MM.1S (cell line): ENCODE measurements around the gene GNAS-AS1.

Experiments used
- DNase-seq: peaks from one replicate; pipeline ENCODE4 v3.0.0-alpha.2; 2015
- H2AFZ ChIP-seq: fragments of 300-600 bp; sonication (generic); 2 replicates; pipeline ENCODE4 v1.6.0; 2016; ENCODE audit warnings: antibody characterized with exemption, low read length
- H3F3A ChIP-seq: fragments of 300-600 bp; sonication (generic); 2 replicates; pipeline ENCODE4 v1.6.1; 2016; ENCODE audit warnings: mild to moderate bottlenecking, antibody characterized with exemption, low read length, moderate library complexity, mixed read lengths; ENCODE audit not compliant: insufficient read depth
- H3K27ac ChIP-seq: fragments of 300-600 bp; sonication (generic); 2 replicates; pipeline ENCODE4 v1.5.1; 2016; ENCODE audit warnings: mild to moderate bottlenecking, low read length
- H3K27me3 ChIP-seq: fragments of 300-600 bp; sonication (generic); replicated peaks from 2 replicates; pipeline ENCODE4 v1.6.0; 2016; ENCODE audit warnings: low read length; ENCODE audit not compliant: insufficient read depth
- H3K36me3 ChIP-seq: fragments of 300-600 bp; sonication (generic); replicated peaks from 2 replicates; pipeline ENCODE4 v1.6.1; 2016; ENCODE audit warnings: mild to moderate bottlenecking, low read length, mixed read lengths; ENCODE audit not compliant: insufficient read depth
- H3K4me1 ChIP-seq: fragments of 300-600 bp; sonication (generic); 2 replicates; pipeline ENCODE4 v1.6.1; 2016; ENCODE audit warnings: low read length, mixed read lengths
- H3K4me2 ChIP-seq: fragments of 300-600 bp; sonication (generic); 2 replicates; pipeline ENCODE4 v1.6.0; 2016; ENCODE audit warnings: low read depth, low read length
- H3K4me3 ChIP-seq: fragments of 300-600 bp; sonication (generic); 2 replicates; pipeline ENCODE4 v1.5.1; 2016; ENCODE audit warnings: low read length, mixed read lengths
- H3K79me2 ChIP-seq: fragments of 300-600 bp; sonication (generic); 2 replicates; pipeline ENCODE4 v1.6.1; 2016; ENCODE audit warnings: mixed run types, low read length, mixed read lengths
- H3K9ac ChIP-seq: fragments of 300-600 bp; sonication (generic); 2 replicates; pipeline ENCODE4 v1.6.1; 2016; ENCODE audit warnings: low read length, mixed read lengths
- H3K9me2 ChIP-seq: fragments of 300-600 bp; sonication (generic); replicated peaks from 2 replicates; pipeline ENCODE4 v1.6.1; 2016; ENCODE audit warnings: mild to moderate bottlenecking, low read length, mixed read lengths; ENCODE audit not compliant: insufficient read depth
- H3K9me3 ChIP-seq: fragments of 300-600 bp; sonication (generic); replicated peaks from 2 replicates; pipeline ENCODE4 v1.6.1; 2016; ENCODE audit warnings: mild to moderate bottlenecking, low read length, mixed read lengths; ENCODE audit not compliant: insufficient read depth
- H4K20me1 ChIP-seq: fragments of 300-600 bp; sonication (generic); 2 replicates; pipeline ENCODE4 v1.6.1; 2016; ENCODE audit warnings: mild to moderate bottlenecking, low read length, moderate library complexity, mixed read lengths; ENCODE audit not compliant: insufficient read depth
- EZH2 ChIP-seq: fragments of 300-600 bp; sonication (generic); optimal IDR thresholded peaks from 2 replicates; pipeline ENCODE3; 2017; ENCODE audit warnings: low read depth, mild to moderate bottlenecking, antibody characterized with exemption, low read length, mixed read lengths
- EZH2phosphoT487 ChIP-seq: fragments of 300-600 bp; sonication (generic); IDR thresholded peaks from 2 replicates; pipeline ENCODE4 v1.6.1; 2018; ENCODE audit warnings: antibody characterized with exemption, low read length
- TF ChIP-seq, protein P1 (sequence below): fragments of 300-600 bp; sonication (generic); IDR thresholded peaks from 2 replicates; pipeline ENCODE4 v1.5.1; 2016; ENCODE audit warnings: antibody characterized with exemption, low read length, mixed read lengths

GNAS-AS1 gene

GRCh38 chr20:58892932-58893224 is 42.2 kb upstream of the GNAS-AS1 start:
- Histone ChIP-seq H3K27me3 (no peaks in the 10 kb centered on the region), H3K27ac (peak overlapping the region; percentile 92; the same call in 1 of the 2 replicates), H3K9me3 (no peaks in the 10 kb centered on the region), H3K4me1 (peaks cover 26% of the 10 kb centered on the region), H4K20me1 (peaks cover 21% of the 10 kb centered on the region; the same call in 1 of the 2 replicates), H3K9me2 (no peaks in the 10 kb centered on the region), H2AFZ (no peak overlapping the region), H3F3A (peaks cover 10% of the 10 kb centered on the region; the same call in 1 of the 2 replicates), H3K79me2 (peaks cover 76% of the 10 kb centered on the region), H3K4me2 (peak overlapping the region; percentile 73), H3K36me3 (peaks cover 9% of the 10 kb centered on the region; the same call in 1 of the 2 replicates), H3K4me3 (peak overlapping the region; percentile 94), H3K9ac (peak overlapping the region; percentile 96)
- DNase-seq: no peak
- TF ChIP-seq EZH2 (no peak), EZH2phosphoT487 (no peak)
- TF ChIP-seq, protein P1, sequence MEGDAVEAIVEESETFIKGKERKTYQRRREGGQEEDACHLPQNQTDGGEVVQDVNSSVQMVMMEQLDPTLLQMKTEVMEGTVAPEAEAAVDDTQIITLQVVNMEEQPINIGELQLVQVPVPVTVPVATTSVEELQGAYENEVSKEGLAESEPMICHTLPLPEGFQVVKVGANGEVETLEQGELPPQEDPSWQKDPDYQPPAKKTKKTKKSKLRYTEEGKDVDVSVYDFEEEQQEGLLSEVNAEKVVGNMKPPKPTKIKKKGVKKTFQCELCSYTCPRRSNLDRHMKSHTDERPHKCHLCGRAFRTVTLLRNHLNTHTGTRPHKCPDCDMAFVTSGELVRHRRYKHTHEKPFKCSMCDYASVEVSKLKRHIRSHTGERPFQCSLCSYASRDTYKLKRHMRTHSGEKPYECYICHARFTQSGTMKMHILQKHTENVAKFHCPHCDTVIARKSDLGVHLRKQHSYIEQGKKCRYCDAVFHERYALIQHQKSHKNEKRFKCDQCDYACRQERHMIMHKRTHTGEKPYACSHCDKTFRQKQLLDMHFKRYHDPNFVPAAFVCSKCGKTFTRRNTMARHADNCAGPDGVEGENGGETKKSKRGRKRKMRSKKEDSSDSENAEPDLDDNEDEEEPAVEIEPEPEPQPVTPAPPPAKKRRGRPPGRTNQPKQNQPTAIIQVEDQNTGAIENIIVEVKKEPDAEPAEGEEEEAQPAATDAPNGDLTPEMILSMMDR: no peak

GRCh38 chr20:58892141-58892931 is 41.6 kb upstream of the GNAS-AS1 start:
- peak overlapping the region; percentile 94 for H3K4me3 ChIP-seq
- H3K27me3 ChIP-seq: no peaks in the 10 kb centered on the region
- H3K79me2 ChIP-seq: peaks cover 74% of the 10 kb centered on the region
- no peaks in the 10 kb centered on the region for H3K9me3 ChIP-seq
- H3K36me3 ChIP-seq: peaks cover 9% of the 10 kb centered on the region; the same call in 1 of the 2 replicates
- H4K20me1 ChIP-seq: peaks cover 21% of the 10 kb centered on the region; the same call in 1 of the 2 replicates
- TF ChIP-seq, protein P1: 0 out of 2 replicates have a peak, but pooled peaks have one; percentile 9
- TF ChIP-seq EZH2phosphoT487: no peak
- no peaks in the 10 kb centered on the region for H3K9me2 ChIP-seq
- no peak overlapping the region for H2AFZ ChIP-seq
- peak overlapping the region; percentile 96 for H3K9ac ChIP-seq
- peaks cover 32% of the 10 kb centered on the region for H3K4me1 ChIP-seq
- peaks cover 16% of the 10 kb centered on the region for H3F3A ChIP-seq
- H3K4me2 ChIP-seq: peak overlapping the region; percentile 73
- peak overlapping the region; percentile 92 for H3K27ac ChIP-seq
- DNase-seq: peak; percentile 73

DNA sequence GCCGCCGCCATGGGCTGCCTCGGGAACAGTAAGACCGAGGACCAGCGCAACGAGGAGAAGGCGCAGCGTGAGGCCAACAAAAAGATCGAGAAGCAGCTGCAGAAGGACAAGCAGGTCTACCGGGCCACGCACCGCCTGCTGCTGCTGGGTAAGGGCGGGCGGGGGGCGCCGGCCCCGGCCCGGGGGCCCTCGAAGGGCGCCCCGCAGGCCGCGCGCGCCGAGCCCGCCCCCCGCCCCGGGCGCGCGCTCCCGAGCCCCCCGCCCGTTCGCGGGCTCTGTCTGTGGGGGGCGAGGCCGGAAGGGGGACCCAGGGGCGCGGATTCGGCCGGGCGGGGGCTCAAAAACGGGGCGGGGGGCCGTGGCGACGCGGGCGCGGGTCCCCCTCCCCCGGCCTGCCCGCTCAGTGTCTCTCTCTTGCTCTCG is 41.0 kb upstream of the GNAS-AS1 start:
- Histone ChIP-seq H3K27me3 (no peaks in the 10 kb centered on the region), H3K27ac (peak overlapping the region; percentile 92), H3K9me3 (no peaks in the 10 kb centered on the region), H4K20me1 (peaks cover 21% of the 10 kb centered on the region; the same call in 1 of the 2 replicates), H3K9me2 (no peaks in the 10 kb centered on the region), H3K79me2 (peaks cover 68% of the 10 kb centered on the region), H3K4me2 (no peak overlapping the region; the same call in 1 of the 2 replicates), H2AFZ (no peak overlapping the region), H3K9ac (peak overlapping the region; percentile 96), H3K4me3 (peak overlapping the region; percentile 94), H3K36me3 (peaks cover 9% of the 10 kb centered on the region; the same call in 1 of the 2 replicates), H3K4me1 (peaks cover 38% of the 10 kb centered on the region), H3F3A (peaks cover 22% of the 10 kb centered on the region)
- TF ChIP-seq EZH2phosphoT487 (no peak), EZH2 (no peak)
- TF ChIP-seq, protein P1: no peak
- peak; percentile 40 for DNase-seq
